MG63 (cell line): Measurements from ENCODE around the gene SMPD1. TPM values are rescaled to one million over a fixed set of nuclear protein-coding genes. Genes with fewer than 3 reads are reported as not detected.

Source experiments
- DNase-seq: peaks from one replicate; pipeline ENCODE4 v3.0.0-alpha.2; 2020
- H3K27me3 ChIP-seq: fragments of 250-450 bp; sonication (Bioruptor Pico); 2 replicates; pipeline ENCODE4 v1.5.1; 2020; ENCODE audit warnings: mild to moderate bottlenecking, moderate library complexity
- H3K36me3 ChIP-seq: fragments of 250-450 bp; sonication (Bioruptor Pico); 2 replicates; pipeline ENCODE4 v1.5.1; 2020; ENCODE audit warnings: mild to moderate bottlenecking, moderate library complexity
- H3K4me3 ChIP-seq: fragments of 250-450 bp; sonication (Bioruptor Pico); 2 replicates; pipeline ENCODE4 v1.5.1; 2020; ENCODE audit warnings: mild to moderate bottlenecking, moderate library complexity
- H3K9me3 ChIP-seq: fragments of 250-450 bp; sonication (Bioruptor Pico); 2 replicates; pipeline ENCODE4 v1.5.1; 2020; ENCODE audit warnings: mild to moderate bottlenecking, moderate library complexity
- total RNA-seq: library from RNA; depleted of rRNA; stranded (reverse); fragments of >200 nt; shearing (Covaris generic); gene quantifications from 2 replicates; pipeline ENCODE4 v1.2.3, GENCODE V29; 2014; ENCODE audit warnings: low replicate concordance; rRNA removed

SMPD1 gene
- 13.1 and 17.7 TPM in 2 replicates for total RNA-seq

DNA sequence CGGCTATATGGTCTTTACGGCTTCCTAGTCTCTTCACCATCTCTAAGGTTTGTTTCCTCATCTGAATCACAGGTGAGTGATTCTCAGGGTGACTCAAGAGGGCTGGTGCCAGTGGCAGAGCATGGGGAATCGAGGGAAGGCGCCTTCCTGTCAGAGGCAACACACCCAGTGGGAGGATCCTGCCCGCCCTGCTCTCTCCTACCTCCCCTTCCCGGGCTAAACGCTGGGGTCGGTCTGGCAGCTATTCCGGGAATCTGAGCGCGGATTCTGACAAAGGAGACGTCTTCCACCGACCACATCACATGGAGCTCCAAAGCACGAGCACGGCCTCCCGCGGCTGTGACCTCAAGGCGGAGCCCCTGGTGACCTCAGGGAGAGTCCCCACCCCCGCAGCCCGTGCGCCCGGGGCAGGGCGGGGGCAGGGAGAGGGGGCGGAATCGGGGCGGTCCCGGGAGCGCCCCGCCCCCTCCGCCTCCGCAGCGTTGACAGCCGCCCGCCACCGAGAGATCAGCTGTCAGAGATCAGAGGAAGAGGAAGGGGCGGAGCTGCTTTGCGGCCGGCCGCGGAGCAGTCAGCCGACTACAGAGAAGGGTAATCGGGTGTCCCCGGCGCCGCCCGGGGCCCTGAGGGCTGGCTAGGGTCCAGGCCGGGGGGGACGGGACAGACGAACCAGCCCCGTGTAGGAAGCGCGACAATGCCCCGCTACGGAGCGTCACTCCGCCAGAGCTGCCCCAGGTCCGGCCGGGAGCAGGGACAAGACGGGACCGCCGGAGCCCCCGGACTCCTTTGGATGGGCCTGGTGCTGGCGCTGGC, at the start of gene SMPD1:
TSS of gene SMPD1 (plus strand) at position 570 of the 813 bp plus-strand sequence. CDS start at position 695, 125 bp downstream.
- peak within 1 kb of the TSS; percentile 82 for H3K4me3 ChIP-seq
- DNase-seq: peak; percentile 86
- H3K36me3 ChIP-seq: no peaks in the 10 kb centered on the region; the same call in 1 of the 2 replicates
- H3K27me3 ChIP-seq: no peaks in the 10 kb centered on the region
- no peaks in the 10 kb centered on the region for H3K9me3 ChIP-seq

DNA sequence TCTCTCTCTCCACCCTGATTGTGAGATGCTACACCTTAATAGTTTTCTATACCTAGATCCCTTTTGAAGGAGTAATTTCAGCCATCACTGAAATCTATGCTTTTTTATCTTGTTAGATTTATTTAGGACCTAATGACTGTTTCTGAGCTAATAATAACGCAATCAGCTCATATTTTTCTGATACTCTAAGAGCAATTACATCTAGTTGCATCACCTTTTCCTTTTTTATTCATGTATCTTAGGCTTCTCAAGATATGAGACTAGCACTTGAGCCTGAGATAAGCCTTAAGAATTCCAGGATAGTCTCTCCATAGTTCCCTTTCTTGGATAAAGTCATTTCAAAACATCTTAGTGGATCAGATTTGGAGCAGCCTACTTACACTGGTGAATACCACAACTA, 44.9 kb upstream of the SMPD1 start:
- no peaks in the 10 kb centered on the region for H3K27me3 ChIP-seq
- no peak for DNase-seq
- H3K36me3 ChIP-seq: no peaks in the 10 kb centered on the region
- H3K9me3 ChIP-seq: no peaks in the 10 kb centered on the region
- H3K4me3 ChIP-seq: no peak overlapping the region

- H3K4me3 ChIP-seq: no peak overlapping the region
- no peak for DNase-seq
- no peaks in the 10 kb centered on the region for H3K27me3 ChIP-seq
- no peaks in the 10 kb centered on the region for H3K9me3 ChIP-seq
- H3K36me3 ChIP-seq: no peaks in the 10 kb centered on the region
Observed at GRCh38 chr11:6350043-6350442, 40.2 kb upstream of the SMPD1 start.

GRCh38 chr11:6350486-6350885, 39.8 kb upstream of the SMPD1 start:
- Histone ChIP-seq H3K4me3 (no peak overlapping the region), H3K27me3 (no peaks in the 10 kb centered on the region), H3K9me3 (no peaks in the 10 kb centered on the region), H3K36me3 (no peaks in the 10 kb centered on the region)
- DNase-seq: no peak

DNA sequence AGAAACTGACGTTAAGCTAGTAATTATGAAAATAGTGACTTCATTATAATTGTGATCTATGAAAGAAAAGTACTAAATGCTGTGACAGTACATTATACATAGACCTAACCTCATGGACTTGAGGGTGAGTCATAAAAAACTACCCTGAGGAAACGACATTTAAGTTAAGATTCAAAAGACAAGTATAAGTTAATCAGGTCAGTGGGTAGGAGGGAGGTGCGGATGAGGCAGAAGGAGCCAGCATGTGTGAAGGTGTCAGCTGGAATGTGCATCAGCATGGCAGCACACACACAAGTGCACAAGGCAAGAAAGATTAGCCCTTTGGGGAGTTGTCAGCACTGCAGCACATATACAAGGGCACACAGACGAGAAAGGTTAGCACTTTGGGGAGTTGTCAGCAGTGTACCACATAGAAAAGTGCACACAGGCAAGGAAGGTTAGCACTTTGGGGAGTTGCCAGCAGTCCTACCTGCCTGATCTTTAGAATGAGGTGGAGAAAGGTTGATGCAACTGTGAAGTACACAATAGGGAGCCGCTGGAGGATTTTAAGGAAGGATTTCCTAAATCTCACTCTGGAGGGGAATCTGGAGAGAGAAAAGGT, 38.4 kb upstream of the SMPD1 start:
- Histone ChIP-seq H3K4me3 (no peak overlapping the region), H3K9me3 (no peaks in the 10 kb centered on the region), H3K27me3 (no peaks in the 10 kb centered on the region), H3K36me3 (no peaks in the 10 kb centered on the region; the same call in 1 of the 2 replicates)
- no peak for DNase-seq

- no peak overlapping the region for H3K4me3 ChIP-seq
- H3K36me3 ChIP-seq: no peaks in the 10 kb centered on the region; the same call in 1 of the 2 replicates
- H3K27me3 ChIP-seq: no peaks in the 10 kb centered on the region
- peak; percentile 10 for DNase-seq
- no peaks in the 10 kb centered on the region for H3K9me3 ChIP-seq
Observed at GRCh38 chr11:6353367-6353987, 36.8 kb upstream of the SMPD1 start.

DNA sequence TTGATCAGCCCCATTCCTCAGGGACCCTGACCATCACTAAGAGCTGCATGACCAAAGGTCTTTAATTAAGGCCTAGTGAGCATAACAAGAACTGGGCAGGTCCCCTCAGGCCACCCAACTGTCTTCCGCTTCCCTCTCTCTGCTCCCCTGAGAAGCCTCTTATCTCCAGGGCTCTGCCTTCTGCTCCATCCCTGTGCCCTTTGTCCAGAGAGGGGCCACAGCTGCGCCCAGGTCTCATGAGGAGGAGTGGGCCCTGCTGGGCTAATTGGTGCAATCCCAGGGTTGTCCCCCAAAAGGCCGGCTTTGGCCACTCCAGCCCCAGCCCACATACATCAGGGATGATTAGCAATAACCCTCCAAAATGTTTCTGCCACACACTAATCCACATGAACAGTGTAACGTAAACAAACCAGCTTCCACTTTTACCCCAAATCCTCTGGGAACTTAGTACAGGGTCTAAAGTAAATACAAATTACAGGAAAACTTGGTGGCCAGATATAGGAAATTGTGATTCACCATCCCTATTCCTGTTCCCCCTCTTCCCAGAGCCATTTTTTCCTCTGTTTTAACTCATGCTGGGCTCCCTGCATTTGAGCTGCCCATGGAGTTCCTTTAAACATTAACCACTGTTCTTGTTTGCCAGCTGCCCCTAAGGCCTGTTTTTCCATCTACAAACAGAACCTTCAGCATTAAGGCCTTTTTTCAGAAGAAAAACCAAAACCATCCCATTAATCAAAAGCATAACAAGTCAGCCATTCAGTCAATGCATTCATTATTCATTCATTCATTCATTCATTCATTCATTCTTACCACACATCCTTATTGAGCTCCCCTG, 35.4 kb upstream of the SMPD1 start:
- Histone ChIP-seq H3K4me3 (no peak overlapping the region), H3K27me3 (no peaks in the 10 kb centered on the region), H3K36me3 (no peaks in the 10 kb centered on the region; the same call in 1 of the 2 replicates), H3K9me3 (no peaks in the 10 kb centered on the region)
- no peak for DNase-seq

DNA sequence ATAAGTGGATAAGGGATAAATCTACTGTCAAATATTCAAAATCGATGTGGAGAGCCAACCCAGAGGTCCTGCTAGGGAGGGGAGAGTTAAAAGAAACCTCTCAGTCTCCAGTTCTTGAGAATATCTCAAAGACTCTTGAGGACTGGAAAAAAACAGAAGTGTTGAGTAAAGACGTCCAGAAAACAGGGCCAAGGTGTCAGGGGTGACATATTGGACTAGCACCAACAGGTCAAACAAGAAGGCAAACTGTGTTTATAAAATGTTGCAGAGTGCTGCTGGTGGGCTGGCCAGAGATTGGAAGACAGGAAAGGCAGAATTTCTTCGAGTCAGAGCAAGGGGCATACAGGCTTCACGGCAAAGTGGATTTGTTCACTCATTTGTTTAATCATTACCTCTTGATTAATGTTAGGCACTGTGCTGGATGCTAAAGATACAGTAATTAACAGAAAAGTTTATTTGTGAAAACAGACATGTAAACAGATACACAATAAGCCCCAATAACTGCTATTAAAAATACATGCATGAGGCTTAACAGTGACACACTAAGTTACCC, 33.7 kb upstream of the SMPD1 start:
- no peaks in the 10 kb centered on the region; the same call in 1 of the 2 replicates for H3K36me3 ChIP-seq
- no peaks in the 10 kb centered on the region for H3K9me3 ChIP-seq
- no peak for DNase-seq
- no peaks in the 10 kb centered on the region for H3K27me3 ChIP-seq
- H3K4me3 ChIP-seq: no peak overlapping the region

DNA sequence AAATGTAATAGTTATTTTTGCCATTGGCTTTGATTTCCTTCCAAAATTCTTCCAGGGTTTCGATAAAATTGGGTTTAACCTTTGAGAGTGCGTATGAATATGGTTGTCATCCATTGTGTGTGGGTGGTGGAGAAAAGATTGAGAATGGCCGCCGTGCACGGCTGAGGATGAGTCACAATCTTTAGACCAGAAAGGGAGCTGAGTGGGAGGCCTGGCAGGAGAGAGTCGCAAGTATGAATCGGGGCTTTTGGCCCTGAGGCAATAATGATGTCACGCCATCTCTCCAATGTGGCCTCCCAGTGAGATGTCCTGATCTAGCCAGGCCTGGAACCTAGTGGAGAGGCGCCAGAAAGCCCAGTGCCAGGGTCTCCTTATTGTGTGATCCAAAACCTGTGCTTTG, 33.1 kb upstream of the SMPD1 start:
- Histone ChIP-seq H3K4me3 (no peak overlapping the region), H3K36me3 (no peaks in the 10 kb centered on the region; the same call in 1 of the 2 replicates), H3K27me3 (no peaks in the 10 kb centered on the region), H3K9me3 (no peaks in the 10 kb centered on the region)
- DNase-seq: peak; percentile 92

DNA sequence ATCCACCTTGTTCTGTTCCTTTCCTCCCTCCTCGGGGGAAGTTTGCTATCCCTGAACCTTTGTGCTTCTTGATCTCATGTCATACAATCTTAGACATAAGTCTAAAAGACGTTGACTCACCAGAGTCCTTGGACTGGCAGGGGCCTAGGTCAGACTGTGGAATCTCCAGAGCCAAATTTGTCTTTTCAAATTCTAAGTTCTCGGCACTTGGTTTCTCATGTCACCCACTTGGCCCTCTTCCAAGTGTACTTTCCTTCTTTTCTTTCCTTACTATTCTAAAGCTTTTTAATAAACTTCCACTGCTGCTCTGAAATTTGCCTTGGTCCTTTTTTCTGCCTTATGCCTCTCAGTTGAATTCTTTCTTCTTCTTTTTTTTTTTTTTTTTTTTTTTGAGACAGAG, 30.1 kb upstream of the SMPD1 start:
- Histone ChIP-seq H3K36me3 (no peaks in the 10 kb centered on the region; the same call in 1 of the 2 replicates), H3K9me3 (no peaks in the 10 kb centered on the region), H3K4me3 (no peak overlapping the region), H3K27me3 (no peaks in the 10 kb centered on the region)
- no peak for DNase-seq

GRCh38 chr11:6362185-6362872, 27.9 kb upstream of the SMPD1 start:
- H3K9me3 ChIP-seq: no peaks in the 10 kb centered on the region
- DNase-seq: no peak
- H3K27me3 ChIP-seq: no peaks in the 10 kb centered on the region
- H3K36me3 ChIP-seq: no peaks in the 10 kb centered on the region
- no peak overlapping the region for H3K4me3 ChIP-seq

GRCh38 chr11:6362873-6363678, 27.2 kb upstream of the SMPD1 start:
- H3K4me3 ChIP-seq: no peak overlapping the region
- DNase-seq: peak; percentile 65
- H3K36me3 ChIP-seq: no peaks in the 10 kb centered on the region
- H3K9me3 ChIP-seq: no peaks in the 10 kb centered on the region
- no peaks in the 10 kb centered on the region for H3K27me3 ChIP-seq

- H3K27me3 ChIP-seq: no peaks in the 10 kb centered on the region
- H3K4me3 ChIP-seq: no peak overlapping the region
- DNase-seq: no peak
- H3K36me3 ChIP-seq: no peaks in the 10 kb centered on the region
- H3K9me3 ChIP-seq: no peaks in the 10 kb centered on the region
Observed at GRCh38 chr11:6365659-6366058, 24.6 kb upstream of the SMPD1 start.

GRCh38 chr11:6371825-6372224, 18.4 kb upstream of the SMPD1 start:
- 0 out of 2 replicates have a peak, but pooled peaks cover 3% of the 10 kb centered on the region for H3K27me3 ChIP-seq
- no peak for DNase-seq
- no peak overlapping the region for H3K4me3 ChIP-seq
- H3K36me3 ChIP-seq: no peaks in the 10 kb centered on the region
- no peaks in the 10 kb centered on the region for H3K9me3 ChIP-seq
